HEK293T (cell line): ENCODE measurements around the gene EPHA4.

ENCODE experiments used
- BHLHE40 ChIP-seq: fragments of 450-650 bp; IDR thresholded peaks from 2 replicates; pipeline ENCODE4 v1.6.1; 2016; ENCODE audit warnings: mild to moderate bottlenecking, moderate library complexity, borderline replicate concordance
- CTBP1 ChIP-seq: fragments of 450-650 bp; IDR thresholded peaks from 2 replicates; pipeline ENCODE4 v1.6.1; 2016; ENCODE audit warnings: borderline replicate concordance
- FOXA1 ChIP-seq: fragments of 450-650 bp; IDR thresholded peaks from 2 replicates; pipeline ENCODE4 v1.6.1; 2016; ENCODE audit warnings: mild to moderate bottlenecking
- FOXM1 ChIP-seq: fragments of 450-650 bp; IDR thresholded peaks from 2 replicates; pipeline ENCODE4 v1.6.1; 2017; ENCODE audit warnings: mild to moderate bottlenecking, borderline replicate concordance
- HDGF ChIP-seq: fragments of 450-650 bp; IDR thresholded peaks from 2 replicates; pipeline ENCODE4 v1.6.1; 2017; ENCODE audit warnings: antibody characterized with exemption, borderline replicate concordance
- L3MBTL2 ChIP-seq: fragments of 450-650 bp; conservative IDR thresholded peaks from 2 replicates; pipeline ENCODE4 v1.6.1; 2016; ENCODE audit warnings: mild to moderate bottlenecking
- LEF1 ChIP-seq: fragments of 450-650 bp; IDR thresholded peaks from 2 replicates; pipeline ENCODE4 v1.6.1; 2017; ENCODE audit warnings: mild to moderate bottlenecking, borderline replicate concordance
- PKNOX1 ChIP-seq: fragments of 450-650 bp; IDR thresholded peaks from 2 replicates; pipeline ENCODE4 v1.6.1; 2016
- SP1 ChIP-seq: fragments of 450-650 bp; IDR thresholded peaks from 2 replicates; pipeline ENCODE4 v1.6.1; 2017
- SUZ12 ChIP-seq: fragments of 450-650 bp; IDR thresholded peaks from 2 replicates; pipeline ENCODE4 v1.6.1; 2016; ENCODE audit warnings: mild to moderate bottlenecking
- TARDBP ChIP-seq: fragments of 450-650 bp; IDR thresholded peaks from 2 replicates; pipeline ENCODE4 v1.6.1; 2016

DNA sequence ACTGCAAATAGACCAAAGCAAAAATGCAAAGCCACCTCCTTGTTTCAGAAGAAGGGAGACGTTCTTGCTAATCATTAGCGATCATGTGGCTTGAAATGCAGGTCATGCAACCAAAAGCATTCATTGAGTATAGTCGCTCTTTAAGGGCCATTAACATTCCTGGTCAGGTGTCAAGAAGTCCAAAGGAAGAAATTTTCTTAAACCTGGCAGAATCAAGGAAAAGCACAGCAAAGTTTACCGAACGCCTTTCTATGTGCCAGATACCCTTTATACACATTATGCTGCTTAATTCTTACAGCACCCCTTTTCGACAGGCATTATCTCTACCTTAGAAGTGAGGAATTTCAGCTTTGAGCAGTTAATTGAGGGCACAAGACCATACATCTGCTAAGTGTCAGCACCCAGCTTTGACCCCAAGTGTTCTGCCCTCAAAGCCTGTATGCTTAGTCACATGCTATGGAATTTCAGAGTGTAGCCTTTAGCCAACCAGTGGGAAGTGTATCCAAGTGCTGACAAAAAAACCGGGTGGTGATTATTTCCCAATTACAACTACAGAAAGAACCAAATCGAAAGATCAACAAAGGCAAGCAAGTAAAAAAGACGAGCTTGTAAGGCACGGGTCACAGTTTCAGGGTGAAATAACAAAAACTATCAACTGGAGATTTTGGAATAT, 70.8 kb downstream of the EPHA4 start:
- TF ChIP-seq LEF1: no peak
- TF ChIP-seq HDGF: no peak
- no peak for TF ChIP-seq FOXA1
- no peak for TF ChIP-seq L3MBTL2
- TF ChIP-seq TARDBP: no peak
- TF ChIP-seq SUZ12: no peak
- no peak for TF ChIP-seq CTBP1
- no peak for TF ChIP-seq SP1
- no peak for TF ChIP-seq BHLHE40
- TF ChIP-seq PKNOX1: no peak
- no peak for TF ChIP-seq FOXM1
